Astrocyte of the cerebellum (primary cell): ENCODE measurements around the gene ACOXL.

Source experiments
- DNase-seq: peaks from one replicate; pipeline ENCODE4 v3.0.0-alpha.2; 2011; ENCODE audit warnings: low read depth
- H3K4me3 ChIP-seq: 2 replicates; pipeline ENCODE4 v1.5.1; 2011; ENCODE audit warnings: mild to moderate bottlenecking, low read depth, low read length, moderate library complexity
- CTCF ChIP-seq: IDR thresholded peaks from 2 replicates; pipeline ENCODE4 v1.5.1; 2012; ENCODE audit warnings: low read length, low read depth, moderate library complexity, mild to moderate bottlenecking; ENCODE audit errors: missing control alignments
- in situ Hi-C: cut with HindIII; loops from 2 replicates; pipeline ENCODE4 v1.10.0; 2017; ENCODE audit warnings: low sequenced_read_pairs

ACOXL gene

DNA sequence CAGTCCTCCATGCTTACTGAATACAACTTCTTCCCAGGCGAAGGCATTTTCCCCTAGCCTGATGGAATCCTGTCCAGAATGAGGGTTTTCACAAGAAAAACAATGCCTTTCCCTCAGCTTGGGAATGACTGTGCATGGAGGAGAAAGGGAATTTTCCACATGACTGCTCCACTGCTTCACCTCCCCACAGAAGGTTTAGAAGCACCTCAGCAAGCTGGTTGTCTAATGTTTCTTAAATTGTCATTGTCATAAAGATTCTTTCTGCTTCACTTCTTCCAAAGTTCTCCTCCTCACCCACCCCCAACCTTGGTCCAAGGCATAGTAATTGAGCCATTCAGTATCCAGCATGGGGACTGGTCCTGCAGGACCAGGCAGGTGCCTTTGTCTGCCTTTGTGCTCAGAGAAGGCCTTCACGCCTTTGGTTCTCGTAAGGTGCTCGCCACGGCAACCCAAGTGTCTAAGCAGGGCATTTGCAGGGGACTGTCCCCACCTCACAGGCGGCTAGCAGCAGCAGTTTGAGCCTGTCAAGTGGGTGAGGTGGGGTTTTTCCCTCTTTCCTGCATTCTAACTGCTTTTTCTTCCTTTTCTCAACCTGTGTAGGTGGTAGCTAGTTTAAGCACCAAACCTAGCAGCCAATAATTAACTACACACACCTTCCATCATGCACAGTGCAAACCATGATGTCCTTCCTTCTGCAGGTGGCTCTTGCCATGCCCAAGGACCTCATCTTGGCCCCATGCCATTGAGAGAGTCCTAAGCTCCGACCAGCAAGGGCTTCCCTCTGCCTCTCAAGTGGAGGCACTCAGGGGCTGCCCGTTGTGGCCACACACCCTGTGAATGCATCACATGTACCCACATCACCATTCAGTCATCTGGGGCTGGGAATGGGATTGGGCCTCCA is 322.7 kb downstream of the ACOXL start:
- TF ChIP-seq CTCF: no peak
- in situ Hi-C loops: no loop called here
- H3K4me3 ChIP-seq: no peak overlapping the region
- no peak for DNase-seq

DNA sequence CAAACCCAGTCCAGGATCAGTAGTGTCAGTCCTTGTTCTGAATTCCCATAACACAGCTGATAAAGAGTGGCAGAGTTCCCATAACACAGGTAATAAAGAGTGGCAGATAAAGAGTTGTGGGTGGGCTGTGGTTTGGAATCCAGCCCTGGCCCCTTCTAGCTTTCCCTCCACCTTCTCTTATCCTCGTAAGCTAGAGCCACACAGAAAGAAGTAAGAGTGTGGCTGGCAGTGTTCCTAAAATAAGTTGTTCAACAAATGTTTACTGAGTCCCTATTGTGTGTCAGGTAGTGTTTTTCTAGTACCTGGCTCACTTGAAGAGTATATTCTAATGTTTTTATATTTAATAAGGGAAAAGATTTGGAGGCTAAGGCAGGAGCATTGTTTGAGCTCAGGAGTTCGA is 323.4 kb downstream of the ACOXL start:
- H3K4me3 ChIP-seq: no peak overlapping the region
- TF ChIP-seq CTCF: no peak
- in situ Hi-C loops: no loop called here
- DNase-seq: no peak

DNA sequence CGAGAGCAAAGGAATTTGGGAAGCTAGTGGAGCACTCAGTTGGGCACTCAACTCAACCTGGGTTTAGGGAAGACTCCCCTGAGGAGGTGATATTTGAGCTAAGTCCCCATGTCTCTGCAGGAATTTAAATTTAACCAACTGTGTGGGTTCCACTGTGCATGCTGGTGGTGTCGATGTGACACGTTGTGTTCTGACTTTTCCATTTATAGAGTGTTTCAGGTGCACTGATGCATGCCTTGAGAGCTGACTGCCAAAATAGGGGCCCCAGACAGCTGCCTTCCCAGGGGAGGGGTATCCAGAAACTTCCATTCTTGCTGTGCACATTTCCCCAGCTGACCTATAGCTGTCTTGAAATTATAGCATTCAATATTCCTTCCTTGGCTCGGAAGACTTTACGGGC is 324.7 kb downstream of the ACOXL start:
- no peak for DNase-seq
- no peak overlapping the region for H3K4me3 ChIP-seq
- in situ Hi-C loops: no loop called here
- no peak for TF ChIP-seq CTCF

DNA sequence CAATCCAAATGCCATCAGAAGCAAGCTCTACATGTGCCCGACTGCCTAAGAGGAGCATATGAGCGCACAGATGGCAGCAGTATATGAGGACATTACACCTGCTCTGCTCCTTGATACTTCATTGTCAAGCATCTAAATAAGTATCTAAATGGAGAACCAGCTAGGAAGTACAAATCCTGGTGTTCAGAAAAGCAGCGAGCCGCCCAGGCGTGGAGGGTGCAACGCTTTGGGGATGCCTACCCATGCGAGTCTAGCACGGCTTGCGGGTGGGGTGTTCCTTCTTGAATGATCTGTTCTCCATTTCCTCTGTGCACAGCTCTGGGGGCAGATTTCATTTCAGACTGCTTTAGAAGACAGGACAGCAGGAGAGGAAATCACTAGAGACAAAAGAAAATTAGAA is 325.3 kb downstream of the ACOXL start:
- in situ Hi-C loops: no loop called here
- H3K4me3 ChIP-seq: no peak overlapping the region
- no peak for DNase-seq
- TF ChIP-seq CTCF: no peak

DNA sequence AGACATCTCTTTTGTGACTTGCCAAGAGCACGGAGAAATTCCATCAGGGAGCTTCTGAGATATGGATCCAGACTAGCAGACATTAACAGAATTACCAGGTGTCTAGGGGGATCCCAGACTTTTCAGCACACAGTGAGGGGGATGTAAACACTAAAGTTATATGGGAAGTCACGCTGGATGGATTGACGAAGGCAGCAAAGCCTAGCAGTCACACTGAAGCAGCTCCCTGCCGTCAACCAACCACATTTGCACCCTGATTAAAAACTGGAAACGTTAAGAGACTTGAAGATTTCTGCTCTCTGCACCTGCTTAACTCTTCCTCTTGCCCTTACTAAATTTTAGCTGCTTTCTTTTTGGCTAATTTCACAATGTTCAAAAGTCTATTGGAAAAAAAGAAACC is 325.9 kb downstream of the ACOXL start:
- TF ChIP-seq CTCF: no peak
- in situ Hi-C loops: no loop called here
- DNase-seq: no peak
- H3K4me3 ChIP-seq: no peak overlapping the region

- DNase-seq: no peak
- no peak for TF ChIP-seq CTCF
- no peak overlapping the region for H3K4me3 ChIP-seq
- in situ Hi-C loops: no loop called here
These were observed 328.8 kb downstream of the ACOXL start for GRCh38 chr2:111061191-111061590.
